Activated CD4-positive, alpha-beta memory T cell treated with anti-CD3 and anti-CD28 coated beads, Interleukin-2, amount 10 ng/mL, durations not matched to agents 7 days and 5 days (primary cell): Measurements from ENCODE around the gene RSPH9. TPM values are rescaled to one million over a fixed set of nuclear protein-coding genes. Genes with fewer than 3 reads are reported as not detected.
A peak's percentile ranks its signal among the peaks of the same experiment; 100 is the strongest.
"Not testable (repeated sequence)": the region's sequence is repeated elsewhere in the genome, so short reads cannot be mapped to it uniquely, and the experiment has no call there.

Experiments
- CTCF ChIA-PET: fragments of 350-600 bp; sonication (Branson Sonifier 250); formaldehyde crosslinking; loops from one replicate; lab custom pipeline; 2021; ENCODE audit warnings: antibody characterized with exemption, inconsistent platforms; lab: Charles Lee
- POLR2A ChIA-PET: fragments of 350-600 bp; sonication (Branson Sonifier 250); formaldehyde crosslinking; loops from one replicate; lab custom pipeline; 2021; ENCODE audit warnings: antibody characterized with exemption; lab: Charles Lee
- DNase-seq: peaks from one replicate; pipeline ENCODE4 v3.0.0-alpha.2; 2020
- H3K27ac Mint-ChIP-seq: one replicate; pipeline ENCODE4 v1.8.0; 2021; ENCODE audit warnings: mild to moderate bottlenecking, mixed read lengths
- H3K27me3 Mint-ChIP-seq: one replicate; pipeline ENCODE4 v1.8.0; 2021; ENCODE audit warnings: mixed read lengths
- H3K36me3 Mint-ChIP-seq: one replicate; pipeline ENCODE4 v1.8.0; 2021; ENCODE audit warnings: low read depth, mixed read lengths
- H3K4me1 Mint-ChIP-seq: one replicate; pipeline ENCODE4 v1.8.0; 2021; ENCODE audit warnings: mixed read lengths
- H3K4me3 Mint-ChIP-seq: one replicate; pipeline ENCODE4 v1.8.0; 2021; ENCODE audit warnings: mild to moderate bottlenecking, mixed read lengths
- H3K9me3 Mint-ChIP-seq: one replicate; pipeline ENCODE4 v1.8.0; 2021; ENCODE audit warnings: mixed read lengths
- total RNA-seq, 2 experiments: library from RNA; stranded (reverse); gene quantifications; one replicate each; pipeline ENCODE4 v1.2.3, GENCODE V29; 2021

Gene RSPH9
- total RNA-seq, 2 experiments from 2014 or later: not detected

- H3K4me3 Mint-ChIP-seq, H3K9me3 Mint-ChIP-seq, H3K36me3 Mint-ChIP-seq, DNase-seq, H3K27ac Mint-ChIP-seq, H3K4me1 Mint-ChIP-seq: not testable (repeated sequence)
- H3K27me3 Mint-ChIP-seq: peaks cover 44% of the 10 kb centered on the region
- ChIA-PET POLR2A (interaction anchor here (0.9 to 1.1 kb wide), 2 partner anchors 13 to 18 kb away, joined by 3 read pairs; partner anchors contain the start of gene MRPS18A), CTCF (interaction anchor here (0.6 kb wide), 1 partner anchor 397 kb away, joined by 3 read pairs; no protein-coding TSS in a partner anchor)
Observed at GRCh38 chr6:43700939-43701560, 56.2 kb downstream of the RSPH9 start.

GRCh38 chr6:43702171-43702533 lies 57.3 kb downstream of the RSPH9 start:
- Mint-ChIP-seq H3K27me3 (peaks cover 55% of the 10 kb centered on the region), H3K4me1 (peaks cover 12% of the 10 kb centered on the region), H3K27ac (no peak overlapping the region), H3K9me3 (no peaks in the 10 kb centered on the region), H3K4me3 (no peak overlapping the region), H3K36me3 (no peaks in the 10 kb centered on the region)
- DNase-seq: no peak
- CTCF ChIA-PET: no interaction called here
- POLR2A ChIA-PET: no interaction called here

- CTCF ChIA-PET: no interaction called here
- POLR2A ChIA-PET: no interaction called here
- peaks cover 12% of the 10 kb centered on the region for H3K4me1 Mint-ChIP-seq
- H3K27me3 Mint-ChIP-seq: peaks cover 53% of the 10 kb centered on the region
- no peak overlapping the region for H3K4me3 Mint-ChIP-seq
- H3K27ac Mint-ChIP-seq: no peak overlapping the region
- no peaks in the 10 kb centered on the region for H3K9me3 Mint-ChIP-seq
- H3K36me3 Mint-ChIP-seq: no peaks in the 10 kb centered on the region
- peak; percentile 32 for DNase-seq
Observed at GRCh38 chr6:43702534-43703440, 58.0 kb downstream of the RSPH9 start.

GRCh38 chr6:43703512-43704429 lies 58.9 kb downstream of the RSPH9 start:
- peaks cover 47% of the 10 kb centered on the region for H3K27me3 Mint-ChIP-seq
- no peak overlapping the region for H3K27ac Mint-ChIP-seq
- no peak for DNase-seq
- H3K9me3 Mint-ChIP-seq: no peaks in the 10 kb centered on the region
- CTCF ChIA-PET: interaction anchor here (1.1 kb wide), 1 partner anchor 36 kb away, joined by 4 read pairs; no protein-coding TSS in a partner anchor
- H3K4me3 Mint-ChIP-seq: no peak overlapping the region
- peaks cover 12% of the 10 kb centered on the region for H3K4me1 Mint-ChIP-seq
- POLR2A ChIA-PET: no interaction called here
- no peaks in the 10 kb centered on the region for H3K36me3 Mint-ChIP-seq

GRCh38 chr6:43705996-43706395 lies 61.2 kb downstream of the RSPH9 start:
- Mint-ChIP-seq H3K4me1 (peaks cover 25% of the 10 kb centered on the region), H3K36me3 (no peaks in the 10 kb centered on the region), H3K9me3 (no peaks in the 10 kb centered on the region), H3K27me3 (peaks cover 47% of the 10 kb centered on the region), H3K4me3 (no peak overlapping the region), H3K27ac (no peak overlapping the region)
- CTCF ChIA-PET: interaction anchor here (0.5 to 1.5 kb wide), 2 partner anchors 35 to 426 kb away, joined by 3 read pairs; no protein-coding TSS in a partner anchor
- POLR2A ChIA-PET: interaction anchor here (0.5 kb wide), 1 partner anchor 33 kb away, joined by 3 read pairs; no protein-coding TSS in a partner anchor
- no peak for DNase-seq

- Mint-ChIP-seq H3K4me3 (no peak overlapping the region), H3K4me1 (peaks cover 25% of the 10 kb centered on the region), H3K9me3 (no peaks in the 10 kb centered on the region), H3K27me3 (peaks cover 52% of the 10 kb centered on the region), H3K36me3 (no peaks in the 10 kb centered on the region), H3K27ac (no peak overlapping the region)
- no peak for DNase-seq
- ChIA-PET POLR2A (no interaction called here), CTCF (no interaction called here)
Observed at GRCh38 chr6:43706788-43707187, 62.0 kb downstream of the RSPH9 start.

- no peaks in the 10 kb centered on the region for H3K9me3 Mint-ChIP-seq
- CTCF ChIA-PET: no interaction called here
- H3K27ac Mint-ChIP-seq: no peak overlapping the region
Observed at GRCh38 chr6:43707269-43707668, 62.4 kb downstream of the RSPH9 start.

GRCh38 chr6:43707767-43708166 lies 62.9 kb downstream of the RSPH9 start:
- POLR2A ChIA-PET: no interaction called here
- DNase-seq: no peak
- Mint-ChIP-seq H3K4me1 (peaks cover 25% of the 10 kb centered on the region), H3K27ac (no peak overlapping the region), H3K4me3 (no peak overlapping the region), H3K27me3 (peaks cover 52% of the 10 kb centered on the region), H3K9me3 (no peaks in the 10 kb centered on the region), H3K36me3 (no peaks in the 10 kb centered on the region)
- CTCF ChIA-PET: no interaction called here

More at GRCh38 chr6:43707269-43707668, 62.4 kb downstream of the RSPH9 start:
- Mint-ChIP-seq H3K4me3 (no peak overlapping the region), H3K27me3 (peaks cover 52% of the 10 kb centered on the region), H3K36me3 (no peaks in the 10 kb centered on the region), H3K4me1 (peaks cover 25% of the 10 kb centered on the region)
- POLR2A ChIA-PET: no interaction called here
- DNase-seq: no peak

- peaks cover 25% of the 10 kb centered on the region for H3K4me1 Mint-ChIP-seq
- ChIA-PET CTCF (interaction anchor here (0.8 kb wide), 1 partner anchor 16 kb away, joined by 4 read pairs; no protein-coding TSS in a partner anchor), POLR2A (interaction anchor here (1.1 to 1.7 kb wide), 2 partner anchors 13 to 21 kb away, joined by 4 read pairs; partner anchors contain the start of gene MRPS18A)
- no peak for DNase-seq
- no peak overlapping the region for H3K27ac Mint-ChIP-seq
- peaks cover 49% of the 10 kb centered on the region for H3K27me3 Mint-ChIP-seq
- H3K36me3 Mint-ChIP-seq: no peaks in the 10 kb centered on the region
- H3K4me3 Mint-ChIP-seq: no peak overlapping the region
- H3K9me3 Mint-ChIP-seq: no peaks in the 10 kb centered on the region
Observed at GRCh38 chr6:43708860-43709653, 64.2 kb downstream of the RSPH9 start.

- H3K9me3 Mint-ChIP-seq: no peaks in the 10 kb centered on the region
- ChIA-PET POLR2A (interaction anchor here (0.6 to 1.7 kb wide), 3 partner anchors 14 to 22 kb away, joined by 3 to 4 read pairs (median 4); partner anchors contain the start of gene MRPS18A), CTCF (interaction anchor here (0.8 kb wide), 1 partner anchor 15 kb away, joined by 4 read pairs; no protein-coding TSS in a partner anchor)
- no peak overlapping the region for H3K27ac Mint-ChIP-seq
- DNase-seq: no peak
- H3K4me1 Mint-ChIP-seq: peaks cover 23% of the 10 kb centered on the region
- no peaks in the 10 kb centered on the region for H3K36me3 Mint-ChIP-seq
- H3K27me3 Mint-ChIP-seq: peaks cover 49% of the 10 kb centered on the region
- H3K4me3 Mint-ChIP-seq: no peak overlapping the region
Observed at GRCh38 chr6:43709654-43710303, 64.9 kb downstream of the RSPH9 start.

GRCh38 chr6:43710576-43710975 lies 65.7 kb downstream of the RSPH9 start:
- POLR2A ChIA-PET: interaction anchor here (1.7 kb wide), 1 partner anchor 23 kb away, joined by 4 read pairs; the partner anchor contains the start of gene MRPS18A
- no peaks in the 10 kb centered on the region for H3K36me3 Mint-ChIP-seq
- H3K9me3 Mint-ChIP-seq: no peaks in the 10 kb centered on the region

More at GRCh38 chr6:43710576-43710975, 65.7 kb downstream of the RSPH9 start:
- CTCF ChIA-PET: no interaction called here
- DNase-seq: no peak
- no peak overlapping the region for H3K27ac Mint-ChIP-seq
- peaks cover 44% of the 10 kb centered on the region for H3K27me3 Mint-ChIP-seq
- H3K4me3 Mint-ChIP-seq: no peak overlapping the region
- peaks cover 21% of the 10 kb centered on the region for H3K4me1 Mint-ChIP-seq
